SJCRH30 (cell line): ENCODE measurements around the gene PTPDC1. TPM values are rescaled to one million over a fixed set of nuclear protein-coding genes. Genes with fewer than 3 reads are reported as not detected.
"Not testable (repeated sequence)": the region's sequence is repeated elsewhere in the genome, so short reads cannot be mapped to it uniquely, and the experiment has no call there.

Source experiments
- DNase-seq, 2 experiments: peaks; one replicate each; pipeline ENCODE4 v3.0.0-alpha.2; 2015 to 2020
- H3K27ac ChIP-seq: fragments of 250-450 bp; sonication (Bioruptor Pico); 2 replicates; pipeline ENCODE4 v1.5.1; 2020; ENCODE audit warnings: mild to moderate bottlenecking, moderate library complexity
- H3K27me3 ChIP-seq: fragments of 250-450 bp; sonication (Bioruptor Pico); 2 replicates; pipeline ENCODE4 v1.5.1; 2020; ENCODE audit warnings: mild to moderate bottlenecking, moderate library complexity
- H3K36me3 ChIP-seq: fragments of 250-450 bp; sonication (Bioruptor Pico); 2 replicates; pipeline ENCODE4 v1.5.1; 2020; ENCODE audit warnings: mild to moderate bottlenecking, moderate library complexity
- H3K4me1 ChIP-seq: fragments of 250-450 bp; sonication (Bioruptor Pico); 2 replicates; pipeline ENCODE4 v1.5.1; 2020; ENCODE audit warnings: mild to moderate bottlenecking, moderate library complexity
- H3K4me3 ChIP-seq: fragments of 250-450 bp; sonication (Bioruptor Pico); 2 replicates; pipeline ENCODE4 v1.5.1; 2020; ENCODE audit warnings: mild to moderate bottlenecking, moderate library complexity
- H3K9me3 ChIP-seq: fragments of 250-450 bp; sonication (Bioruptor Pico); replicated peaks from 2 replicates; pipeline ENCODE4 v1.5.1; 2020; ENCODE audit warnings: mild to moderate bottlenecking, moderate library complexity
- total RNA-seq: library from RNA; depleted of rRNA; stranded (reverse); fragments of >200 nt; shearing (Covaris generic); gene quantifications from 2 replicates; pipeline ENCODE4 v1.2.3, GENCODE V29; 2014

PTPDC1 gene
- total RNA-seq, 1 experiment from 2014 or later = 23.9 TPM

GRCh38 chr9:94081435-94081834 lies 2.8 kb upstream of the PTPDC1 start:
- no peaks in the 10 kb centered on the region for H3K27me3 ChIP-seq
- H3K36me3 ChIP-seq = 0 out of 2 replicates have a peak, but pooled peaks cover 7% of the 10 kb centered on the region
- no peak overlapping the region for H3K4me3 ChIP-seq
- DNase-seq = no peak
- no peak overlapping the region for H3K27ac ChIP-seq
- H3K9me3 ChIP-seq = no peaks in the 10 kb centered on the region
- H3K4me1 ChIP-seq = peaks cover 6% of the 10 kb centered on the region

GRCh38 chr9:94081864-94082463 lies 2.3 kb upstream of the PTPDC1 start:
- Histone ChIP-seq H3K27ac (no peak overlapping the region), H3K36me3 (0 out of 2 replicates have a peak, but pooled peaks cover 7% of the 10 kb centered on the region), H3K4me1 (peaks cover 6% of the 10 kb centered on the region), H3K27me3 (no peaks in the 10 kb centered on the region), H3K9me3 (no peaks in the 10 kb centered on the region), H3K4me3 (no peak overlapping the region)
- no peak for DNase-seq

GRCh38 chr9:94082553-94082952 lies 1.7 kb upstream of the PTPDC1 start:
- no peak overlapping the region for H3K27ac ChIP-seq
- no peaks in the 10 kb centered on the region for H3K9me3 ChIP-seq
- 0 out of 2 replicates have a peak, but pooled peaks cover 7% of the 10 kb centered on the region for H3K36me3 ChIP-seq
- H3K4me3 ChIP-seq = no peak overlapping the region
- H3K4me1 ChIP-seq = peaks cover 6% of the 10 kb centered on the region
- H3K27me3 ChIP-seq = no peaks in the 10 kb centered on the region
- no peak for DNase-seq

- Histone ChIP-seq H3K4me1 (peaks cover 6% of the 10 kb centered on the region), H3K4me3 (no peak overlapping the region), H3K27ac (no peak overlapping the region), H3K27me3 (no peaks in the 10 kb centered on the region), H3K9me3 (no peaks in the 10 kb centered on the region), H3K36me3 (peaks cover 7% of the 10 kb centered on the region; the same call in 1 of the 2 replicates)
- DNase-seq = no peak
Measured at GRCh38 chr9:94082956-94083355, 1.3 kb upstream of the PTPDC1 start.

GRCh38 chr9:94083384-94083783 lies 880 bp upstream of the PTPDC1 start:
- H3K4me3 ChIP-seq = no peak overlapping the region
- no peak for DNase-seq
- H3K9me3 ChIP-seq = no peaks in the 10 kb centered on the region
- peaks cover 8% of the 10 kb centered on the region; the same call in 1 of the 2 replicates for H3K36me3 ChIP-seq
- no peak overlapping the region for H3K27ac ChIP-seq
- peaks cover 6% of the 10 kb centered on the region for H3K4me1 ChIP-seq
- no peaks in the 10 kb centered on the region for H3K27me3 ChIP-seq

- no peak overlapping the region for H3K4me3 ChIP-seq
- H3K27ac ChIP-seq = no peak overlapping the region
- no peaks in the 10 kb centered on the region for H3K4me1 ChIP-seq
- no peaks in the 10 kb centered on the region for H3K9me3 ChIP-seq
- no peaks in the 10 kb centered on the region for H3K27me3 ChIP-seq
- no peak for DNase-seq
- H3K36me3 ChIP-seq = peaks cover 12% of the 10 kb centered on the region
Measured at GRCh38 chr9:94085062-94085639, 887 bp downstream of the PTPDC1 start.

- peaks cover 8% of the 10 kb centered on the region for H3K36me3 ChIP-seq
Measured at GRCh38 chr9:94086486-94087345, 2.5 kb downstream of the PTPDC1 start.

GRCh38 chr9:94094219-94095145 lies 10.2 kb downstream of the PTPDC1 start:
- not testable (repeated sequence) for DNase-seq, H3K9me3 ChIP-seq, H3K4me1 ChIP-seq

More at GRCh38 chr9:94086486-94087345, 2.5 kb downstream of the PTPDC1 start:
- H3K4me1 ChIP-seq = no peaks in the 10 kb centered on the region
- H3K27ac ChIP-seq = no peak overlapping the region
- no peaks in the 10 kb centered on the region for H3K9me3 ChIP-seq
- no peak for DNase-seq
- H3K4me3 ChIP-seq = no peak overlapping the region
- H3K27me3 ChIP-seq = no peaks in the 10 kb centered on the region

GRCh38 chr9:94096819-94097577 lies 12.7 kb downstream of the PTPDC1 start:
- Histone ChIP-seq H3K9me3 (0 out of 2 replicates have a peak, but pooled peaks cover 3% of the 10 kb centered on the region), H3K27ac (no peak overlapping the region), H3K36me3 (peaks cover 16% of the 10 kb centered on the region), H3K27me3 (no peaks in the 10 kb centered on the region), H3K4me3 (no peak overlapping the region), H3K4me1 (no peaks in the 10 kb centered on the region)
- DNase-seq = no peak

More at GRCh38 chr9:94094219-94095145, 10.2 kb downstream of the PTPDC1 start:
- not testable (repeated sequence) for H3K27me3 ChIP-seq, H3K27ac ChIP-seq, H3K4me3 ChIP-seq
- H3K36me3 ChIP-seq = peaks cover 16% of the 10 kb centered on the region

GRCh38 chr9:94097788-94098414 lies 13.6 kb downstream of the PTPDC1 start:
- peaks cover 16% of the 10 kb centered on the region for H3K36me3 ChIP-seq
- DNase-seq = no peak
- H3K9me3 ChIP-seq = 0 out of 2 replicates have a peak, but pooled peaks cover 3% of the 10 kb centered on the region
- no peaks in the 10 kb centered on the region for H3K27me3 ChIP-seq
- no peak overlapping the region for H3K4me3 ChIP-seq
- H3K27ac ChIP-seq = no peak overlapping the region
- H3K4me1 ChIP-seq = no peaks in the 10 kb centered on the region

- no peak overlapping the region for H3K4me3 ChIP-seq
- no peak overlapping the region for H3K27ac ChIP-seq
- H3K4me1 ChIP-seq = no peaks in the 10 kb centered on the region
- H3K9me3 ChIP-seq = 0 out of 2 replicates have a peak, but pooled peaks cover under 1% of the 10 kb centered on the region
- no peak for DNase-seq
- peaks cover 16% of the 10 kb centered on the region for H3K36me3 ChIP-seq
- H3K27me3 ChIP-seq = no peaks in the 10 kb centered on the region
Measured at GRCh38 chr9:94100152-94100879, 16.1 kb downstream of the PTPDC1 start.

- H3K27ac ChIP-seq = no peak overlapping the region
- no peaks in the 10 kb centered on the region for H3K9me3 ChIP-seq
- DNase-seq = no peak
- H3K4me1 ChIP-seq = no peaks in the 10 kb centered on the region
- no peak overlapping the region for H3K4me3 ChIP-seq
- no peaks in the 10 kb centered on the region for H3K27me3 ChIP-seq
- H3K36me3 ChIP-seq = peaks cover 8% of the 10 kb centered on the region
Measured at GRCh38 chr9:94101162-94101853, 17.0 kb downstream of the PTPDC1 start.
